ENCODE measurements around the gene CNTN4. TPM values are rescaled to one million over a fixed set of nuclear protein-coding genes. Genes with fewer than 3 reads are reported as not detected.

The CNTN4 gene
- total and polyA plus RNA-seq, 8 donors: 2.5 to 10.8 (median 5.1) TPM

- intact Hi-C loops (cut with DNase I): no loop called here
- H3K27ac ChIP-seq: no peak overlapping the region
- no peaks in the 10 kb centered on the region for H3K27me3 ChIP-seq
- 56 to 63% methylated on average over 4 of the region's 4 CpGs for WGBS, 2 donors
- H3K9me3 ChIP-seq: no peaks in the 10 kb centered on the region
- DNase-seq (no peak), ATAC-seq (no peak), FAIRE-seq (no peak)
- H3K36me3 ChIP-seq: no peaks in the 10 kb centered on the region
- H3K4me3 ChIP-seq: no peak overlapping the region
- no peaks in the 10 kb centered on the region for H3K4me1 ChIP-seq
- no peak for TF ChIP-seq CTCF (IDR thresholded peaks at IDR 0.05)
Observed at GRCh38 chr3:2262204-2262603, 163.5 kb downstream of the CNTN4 start.

- ATAC-seq: no peak
- FAIRE-seq: no peak
- Histone ChIP-seq H3K4me1 (no peaks in the 10 kb centered on the region), H3K27ac (no peak overlapping the region), H3K27me3 (no peaks in the 10 kb centered on the region), H3K4me3 (no peak overlapping the region), H3K36me3 (no peaks in the 10 kb centered on the region), H3K9me3 (no peaks in the 10 kb centered on the region)
- no peak for TF ChIP-seq CTCF (IDR thresholded peaks at IDR 0.05)
- intact Hi-C loops (cut with DNase I): no loop called here
- no peak for DNase-seq
- 41 to 61% methylated on average over 1 of the region's 1 CpG for WGBS, 2 donors
Observed at GRCh38 chr3:2266606-2267005, 167.9 kb downstream of the CNTN4 start.

GRCh38 chr3:2268779-2269178 is 170.1 kb downstream of the CNTN4 start:
- no peak for TF ChIP-seq CTCF (IDR thresholded peaks at IDR 0.05)
- no peak for DNase-seq
- no peak for ATAC-seq
- no peaks in the 10 kb centered on the region for H3K4me1 ChIP-seq
- no peak overlapping the region for H3K4me3 ChIP-seq
- H3K9me3 ChIP-seq: no peaks in the 10 kb centered on the region
- no peak for FAIRE-seq
- 32 to 41% methylated on average over 3 of the region's 3 CpGs for WGBS, 2 donors
- H3K36me3 ChIP-seq: no peaks in the 10 kb centered on the region
- no peak overlapping the region for H3K27ac ChIP-seq
- intact Hi-C loops (cut with DNase I): no loop called here
- no peaks in the 10 kb centered on the region for H3K27me3 ChIP-seq

- H3K4me1 ChIP-seq: no peaks in the 10 kb centered on the region
- intact Hi-C loops (cut with DNase I): no loop called here
- no peaks in the 10 kb centered on the region for H3K27me3 ChIP-seq
- no peaks in the 10 kb centered on the region for H3K9me3 ChIP-seq
- TF ChIP-seq CTCF (IDR thresholded peaks at IDR 0.05): no peak
- ATAC-seq: no peak
- H3K36me3 ChIP-seq: no peaks in the 10 kb centered on the region
- H3K4me3 ChIP-seq: no peak overlapping the region
- DNase-seq: no peak
- no peak for FAIRE-seq
- H3K27ac ChIP-seq: no peak overlapping the region
- 0 to 7% methylated on average over 1 of the region's 1 CpG for WGBS, 2 donors
Observed at GRCh38 chr3:2274526-2274925, 175.9 kb downstream of the CNTN4 start.

- FAIRE-seq (no peak), DNase-seq (no peak), ATAC-seq (no peak)
- Histone ChIP-seq H3K4me1 (no peaks in the 10 kb centered on the region), H3K4me3 (no peak overlapping the region), H3K36me3 (no peaks in the 10 kb centered on the region), H3K27ac (no peak overlapping the region), H3K9me3 (no peaks in the 10 kb centered on the region), H3K27me3 (no peaks in the 10 kb centered on the region)
- intact Hi-C loops (cut with DNase I): no loop called here
- TF ChIP-seq CTCF (IDR thresholded peaks at IDR 0.05): no peak
Observed at GRCh38 chr3:2283818-2284217, 185.2 kb downstream of the CNTN4 start.
